Left ventricle myocardium superior (tissue), 1 donor: ENCODE results near the gene NXN. TPM values are rescaled to one million over a fixed set of nuclear protein-coding genes. Genes with fewer than 3 reads are reported as not detected.
A peak's percentile ranks its signal among the peaks of the same experiment; 100 is the strongest.
"Not testable (repeated sequence)": the region's sequence is repeated elsewhere in the genome, so short reads cannot be mapped to it uniquely, and the experiment has no call there.

ENCODE experiments used
- ATAC-seq: fragments of 200-7000 bp; cut with Tn5 transposase; one replicate; pipeline ENCODE4 v1.9.1; 2020; ENCODE audit warnings: mild to moderate bottlenecking, moderate library complexity
- DNase-seq: peaks from one replicate; pipeline ENCODE4 v3.0.0-alpha.2; 2020
- intact Hi-C: fragments of 100-400 bp; cut with micrococcal nuclease; formaldehyde crosslinking; loops from one replicate; pipeline ENCODE4 v1.11.0; 2022
- total RNA-seq: library from RNA; stranded (reverse); fragmentation: NEBNext Ultra II Directional; extraction: Animal tissue kit (Norgen Biotek cat#: 25700); gene quantifications from one replicate; pipeline ENCODE4 v1.2.1, GENCODE V29; 2021
- donor health status: DM: no; HTN: yes; CAD: no; lungs with severe emphysema.

Gene NXN
- total RNA-seq, 1 donor from 2014 or later = 18.9 TPM

DNA sequence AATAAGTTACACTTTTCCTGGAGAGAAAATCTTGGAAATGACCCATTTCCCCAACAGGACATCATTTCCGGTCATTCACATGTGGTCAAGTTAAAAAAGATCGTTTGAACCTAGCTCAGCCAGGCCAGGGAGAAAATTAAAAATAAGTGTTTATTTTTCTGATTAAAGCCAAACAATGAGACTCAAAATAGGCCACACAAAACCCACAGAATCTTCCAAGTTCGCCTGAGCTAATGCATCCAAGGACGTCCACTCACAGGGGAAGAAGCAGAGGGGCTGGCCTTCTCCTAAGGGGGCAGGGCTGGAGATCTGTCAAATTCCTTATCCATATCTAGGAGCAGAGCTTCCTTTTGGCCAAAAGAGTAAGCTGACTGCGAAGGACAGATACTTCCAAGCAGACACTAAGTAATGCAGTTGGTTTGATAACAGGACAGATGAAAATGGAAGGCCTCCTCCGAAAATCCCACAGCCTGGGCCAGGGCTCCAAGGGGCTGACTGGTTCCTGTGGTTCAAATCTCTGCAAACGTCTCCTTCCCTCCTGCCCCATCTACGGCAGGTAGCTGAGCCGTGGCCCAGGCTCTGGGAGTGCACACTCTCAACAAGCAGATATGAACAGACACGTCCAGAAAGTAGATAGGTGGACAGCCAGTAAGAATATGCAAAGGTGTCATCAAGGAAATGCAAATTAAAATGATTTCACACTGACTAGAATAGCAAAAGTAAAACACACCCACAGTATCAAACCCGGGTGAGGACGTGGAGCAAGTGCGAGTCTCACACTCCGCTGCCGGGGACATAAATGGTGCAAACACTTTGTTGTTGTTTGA, 98.9 kb downstream of the NXN start:
- DNase-seq = peak; percentile 25
- peak; percentile 25 for ATAC-seq
- intact Hi-C loops = no loop called here

DNA sequence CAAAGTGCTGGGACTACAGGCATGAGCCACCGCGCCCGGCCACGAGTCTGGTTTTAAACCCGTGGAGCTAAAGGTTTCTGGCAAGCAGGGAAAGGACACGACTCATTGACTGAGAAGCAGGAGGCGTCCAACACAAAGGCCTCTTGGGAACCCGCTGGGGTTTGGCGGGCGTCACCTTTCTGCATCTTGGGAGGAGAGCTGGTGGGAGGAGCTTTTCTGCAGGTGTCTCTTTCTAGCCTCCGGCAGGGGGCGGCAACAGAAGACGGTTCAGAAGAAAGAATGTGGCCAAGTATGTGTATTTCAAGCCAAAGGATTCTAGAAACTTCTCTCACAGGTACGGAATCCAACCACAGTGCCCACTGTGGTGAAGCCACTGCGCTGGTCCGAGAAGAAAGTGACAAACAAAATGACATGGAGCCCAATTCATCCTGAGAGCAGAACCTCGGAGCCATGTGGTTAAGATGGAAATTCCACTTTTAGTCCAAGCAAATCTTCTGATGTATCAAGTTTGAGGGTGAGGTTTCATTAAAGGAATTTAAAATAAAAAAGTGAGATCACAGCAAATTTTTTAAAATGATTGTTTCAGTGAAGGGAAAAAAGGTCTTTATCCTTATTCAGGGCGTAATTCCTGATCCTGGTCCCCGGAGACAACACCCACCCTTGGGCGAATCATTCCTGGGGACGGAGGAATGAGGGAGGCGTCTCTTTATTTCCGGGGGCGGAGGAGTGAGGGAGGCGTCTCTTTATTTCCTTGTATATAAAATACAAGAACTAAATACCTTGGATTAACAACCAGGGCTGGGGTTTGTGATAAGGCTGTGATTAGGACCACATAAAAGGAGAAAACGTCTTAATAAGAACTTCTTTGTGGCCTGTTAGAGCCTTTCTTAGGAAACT, 99.8 kb downstream of the NXN start:
- intact Hi-C loops = no loop called here
- ATAC-seq (peak; percentile 56), DNase-seq (peak; percentile 79)

DNA sequence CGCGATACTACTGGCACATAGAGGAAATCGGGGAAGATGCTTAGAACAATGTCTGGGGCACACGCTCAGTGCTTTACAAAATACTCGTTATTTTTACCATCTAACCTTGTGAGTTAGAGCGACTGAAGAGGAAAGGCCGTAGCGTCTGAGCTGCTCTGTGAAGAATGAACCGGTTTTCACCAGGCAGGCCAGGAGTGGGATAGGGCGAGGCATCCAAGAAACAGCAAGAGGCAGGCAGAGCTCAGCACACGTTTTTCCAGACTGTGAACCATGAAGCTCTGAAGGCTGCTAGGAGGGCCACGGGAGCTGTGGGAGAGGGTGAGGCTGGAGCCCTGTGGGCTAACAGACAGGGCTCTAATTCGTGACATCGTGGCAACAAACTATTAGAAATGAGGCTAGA, 101.9 kb downstream of the NXN start:
- ATAC-seq (no peak), DNase-seq (no peak)
- intact Hi-C loops = no loop called here

DNA sequence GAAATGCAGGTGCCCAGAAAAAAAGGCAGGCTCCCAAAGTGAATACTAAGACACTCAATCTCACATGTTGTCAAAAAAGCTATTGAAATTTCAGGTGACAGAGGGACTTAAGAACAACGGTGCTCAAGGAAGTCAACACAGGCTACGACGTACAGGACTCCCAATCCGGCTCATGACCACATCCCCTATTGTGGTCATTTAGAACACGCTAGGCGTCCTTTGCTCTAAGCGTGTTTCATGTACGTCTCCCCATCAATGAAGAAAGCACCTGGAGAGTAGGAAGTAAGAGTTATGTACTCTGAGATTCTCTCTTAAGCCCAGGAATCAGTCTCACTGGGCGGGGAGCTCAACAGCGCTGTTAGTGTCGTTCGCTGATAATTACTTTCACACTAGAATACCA, 103.3 kb downstream of the NXN start:
- no peak for ATAC-seq
- DNase-seq = no peak
- intact Hi-C loops = no loop called here

DNA sequence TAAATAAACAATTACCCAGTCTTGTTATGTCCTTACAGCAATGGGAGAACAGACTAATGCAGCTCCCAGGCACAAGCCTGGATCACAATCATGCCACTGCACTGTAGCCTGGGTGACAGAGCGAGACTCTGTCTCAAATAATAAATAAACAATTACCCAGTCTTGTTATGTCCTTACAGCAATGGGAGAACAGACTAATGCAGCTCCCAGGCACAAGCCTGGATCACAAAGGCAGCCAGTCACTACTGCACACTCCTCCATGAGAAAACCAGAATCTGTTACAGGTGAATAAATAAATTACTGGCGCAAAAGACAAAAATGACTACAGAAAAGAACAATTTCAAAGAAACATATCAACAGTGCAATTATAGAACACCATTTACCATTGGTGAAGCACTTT, 105.0 kb downstream of the NXN start:
- intact Hi-C loops, DNase-seq, ATAC-seq: not testable (repeated sequence)

DNA sequence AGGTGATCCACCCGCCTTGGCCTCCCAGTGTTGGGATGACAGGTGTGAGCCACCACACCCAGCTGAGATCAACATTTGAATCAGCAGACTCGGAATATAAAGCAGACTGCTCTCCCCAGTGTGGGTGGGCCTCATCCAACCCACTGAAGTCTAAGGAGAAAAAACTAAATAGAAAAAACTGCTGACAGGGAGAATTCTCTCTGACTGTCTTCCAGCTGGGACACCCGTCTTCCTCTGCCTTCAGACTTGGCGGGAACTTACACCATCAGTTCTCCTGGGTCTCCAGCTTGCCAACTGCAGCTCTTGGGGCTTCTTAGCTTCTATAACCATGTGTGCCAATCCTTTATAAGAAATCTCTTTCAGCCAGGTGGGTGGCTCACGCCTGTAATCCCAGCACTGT, 106.7 kb downstream of the NXN start:
- intact Hi-C loops = no loop called here

DNA sequence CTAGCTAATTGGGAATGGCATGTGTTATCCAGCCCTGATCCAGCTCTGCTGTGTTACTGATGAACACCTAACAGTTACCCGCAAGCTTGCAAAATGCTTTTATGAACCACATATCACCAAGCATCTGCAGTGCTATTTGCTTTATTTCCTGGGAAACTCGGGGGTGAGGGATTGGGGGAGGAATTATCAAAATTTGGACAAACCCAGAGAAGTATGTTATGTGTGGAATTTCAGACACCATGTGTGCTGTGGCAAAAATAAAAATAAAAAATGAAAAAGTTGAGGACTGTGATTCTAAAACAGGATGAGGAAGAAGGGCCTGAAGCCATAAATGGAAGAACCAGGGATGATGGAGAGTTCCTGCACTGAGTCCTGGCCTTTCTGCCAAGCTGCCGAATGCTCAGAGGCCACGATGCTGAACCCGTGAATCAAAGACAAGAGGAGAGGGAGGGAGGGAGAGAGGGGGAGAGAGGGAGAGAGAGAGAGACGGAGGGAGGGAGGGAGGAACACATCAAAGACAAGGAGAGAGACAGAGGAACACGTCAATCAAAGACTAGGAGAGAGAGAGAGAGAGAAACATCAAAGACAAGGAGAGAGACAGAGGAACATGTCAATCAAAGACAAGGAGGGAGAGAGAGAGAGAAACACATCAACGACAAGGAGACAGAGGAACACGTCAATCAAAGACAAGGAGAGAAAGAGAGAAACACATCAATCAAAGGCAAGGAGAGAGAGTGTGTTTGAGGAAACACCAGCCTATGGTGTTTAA, 107.6 kb downstream of the NXN start:
- intact Hi-C loops = no loop called here
- ATAC-seq = no peak
- DNase-seq = no peak

More for the DNA sequence above, 106.7 kb downstream of the NXN start:
- DNase-seq = no peak
- no peak for ATAC-seq

DNA sequence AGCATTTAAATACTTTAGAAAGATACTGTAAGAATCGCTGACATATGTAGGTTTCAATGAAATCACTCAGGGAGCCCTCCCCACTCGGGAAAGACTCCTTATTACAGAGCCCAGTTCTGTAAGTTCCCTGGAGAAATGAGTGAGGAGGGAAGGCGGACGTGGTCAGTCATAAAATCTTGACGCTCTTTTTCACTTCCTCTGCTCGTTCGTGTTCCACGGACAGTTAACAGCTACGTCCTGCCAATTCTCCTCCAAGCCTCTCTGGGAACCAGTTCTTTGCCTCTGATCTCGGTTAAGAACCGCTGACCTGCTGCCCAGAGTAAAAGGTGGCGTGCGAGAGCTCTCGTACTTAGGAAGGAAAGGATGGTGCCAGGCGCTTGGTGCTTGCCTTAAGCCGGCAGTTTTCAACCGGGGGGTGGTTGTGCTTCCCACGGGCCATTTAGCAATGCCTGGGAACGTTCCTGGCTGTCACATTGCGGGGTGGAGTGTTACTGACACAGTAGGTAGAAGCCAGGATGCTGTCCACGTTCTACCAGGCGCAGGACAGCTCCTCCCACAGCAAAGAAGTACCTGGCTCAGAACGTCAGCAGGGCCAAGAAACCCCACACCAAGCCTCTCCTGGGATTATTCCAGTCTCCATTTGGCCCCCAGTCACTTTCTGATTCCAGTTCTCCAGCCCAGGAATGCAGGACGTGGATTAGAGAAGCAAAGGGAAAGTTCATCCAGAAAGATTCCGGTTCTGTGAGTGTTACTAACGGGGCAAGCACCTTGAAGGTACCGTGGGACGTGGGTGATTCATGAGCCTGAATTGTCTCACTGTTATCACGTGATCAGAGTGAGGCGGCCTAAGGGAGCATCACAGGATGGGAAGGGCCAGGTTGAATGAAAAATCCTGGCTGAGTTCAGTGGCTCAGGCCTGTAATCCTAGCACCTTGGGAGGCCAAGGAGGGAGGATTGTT, 109.7 kb downstream of the NXN start:
- DNase-seq = peak; percentile 52
- ATAC-seq = peak; percentile 65
- intact Hi-C loops = no loop called here

DNA sequence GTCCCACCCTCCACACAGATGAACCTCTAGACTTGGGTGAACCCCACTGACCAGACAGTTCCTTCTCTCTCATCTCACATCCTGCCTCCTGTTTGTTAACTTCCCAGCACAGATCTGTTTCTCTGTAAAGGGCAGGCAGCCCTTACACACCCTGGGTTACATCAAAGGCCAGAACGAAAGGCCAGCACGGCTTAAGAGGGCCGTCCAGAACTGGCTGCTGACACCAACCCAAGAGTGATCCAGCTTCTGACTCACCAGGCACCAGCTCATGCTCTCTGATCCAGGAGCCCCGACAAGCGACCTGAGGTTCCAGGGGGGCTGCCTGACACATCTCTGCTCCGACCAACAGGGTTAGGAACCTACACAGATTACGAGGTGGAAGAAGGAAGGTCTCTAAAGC, 110.5 kb downstream of the NXN start:
- intact Hi-C loops = no loop called here
- peak; percentile 71 for DNase-seq
- ATAC-seq = peak; percentile 96

DNA sequence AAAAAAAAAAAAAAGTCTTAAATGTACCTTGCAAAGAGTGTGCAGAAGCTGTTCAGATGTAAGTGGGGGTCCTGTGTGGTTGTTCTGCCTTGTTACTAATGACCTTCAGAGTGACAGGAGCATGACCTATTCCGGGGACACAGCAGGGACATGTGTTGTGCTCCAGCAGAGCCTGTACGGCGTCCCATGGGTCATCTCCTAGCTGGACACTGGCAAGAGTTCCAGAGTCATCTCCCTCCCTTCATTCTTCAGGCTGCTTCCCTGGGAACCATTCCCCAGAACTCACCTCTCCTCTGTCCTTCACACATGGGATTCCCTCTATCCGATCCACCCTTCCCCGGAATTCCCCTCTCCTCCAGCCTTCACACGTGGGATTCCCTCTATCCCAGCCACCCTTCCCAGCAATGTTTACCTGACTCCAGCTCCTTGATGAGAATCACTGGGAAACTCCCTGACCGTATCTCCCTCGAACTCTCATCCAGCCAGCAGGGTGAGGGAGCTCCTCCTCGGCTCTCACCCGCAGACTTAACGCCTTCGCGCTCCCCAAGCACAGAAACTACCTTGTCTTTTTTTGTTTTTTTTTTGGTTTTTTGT, 111.6 kb downstream of the NXN start:
- DNase-seq (no peak), ATAC-seq (no peak)
- intact Hi-C loops = no loop called here

DNA sequence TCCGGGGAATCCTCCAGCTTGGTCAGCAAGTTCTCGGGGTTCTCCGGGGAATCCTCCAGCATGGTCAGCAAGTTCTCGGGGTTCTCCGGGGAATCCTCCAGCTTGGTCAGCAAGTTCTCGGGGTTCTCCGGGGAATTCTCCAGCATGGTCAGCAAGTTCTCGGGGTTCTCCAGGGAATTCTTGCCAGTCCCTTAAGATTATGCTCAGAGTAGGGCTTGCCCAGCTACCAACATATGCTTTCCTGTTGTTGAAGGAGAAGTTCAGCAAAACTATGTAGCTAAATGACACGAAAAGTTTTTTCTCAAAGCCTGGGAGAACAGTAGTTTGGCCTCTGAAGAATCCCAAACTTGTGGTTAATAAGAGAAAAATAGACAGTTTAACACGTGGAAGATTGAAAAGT, 112.3 kb downstream of the NXN start:
- DNase-seq, ATAC-seq, intact Hi-C loops: not testable (repeated sequence)

DNA sequence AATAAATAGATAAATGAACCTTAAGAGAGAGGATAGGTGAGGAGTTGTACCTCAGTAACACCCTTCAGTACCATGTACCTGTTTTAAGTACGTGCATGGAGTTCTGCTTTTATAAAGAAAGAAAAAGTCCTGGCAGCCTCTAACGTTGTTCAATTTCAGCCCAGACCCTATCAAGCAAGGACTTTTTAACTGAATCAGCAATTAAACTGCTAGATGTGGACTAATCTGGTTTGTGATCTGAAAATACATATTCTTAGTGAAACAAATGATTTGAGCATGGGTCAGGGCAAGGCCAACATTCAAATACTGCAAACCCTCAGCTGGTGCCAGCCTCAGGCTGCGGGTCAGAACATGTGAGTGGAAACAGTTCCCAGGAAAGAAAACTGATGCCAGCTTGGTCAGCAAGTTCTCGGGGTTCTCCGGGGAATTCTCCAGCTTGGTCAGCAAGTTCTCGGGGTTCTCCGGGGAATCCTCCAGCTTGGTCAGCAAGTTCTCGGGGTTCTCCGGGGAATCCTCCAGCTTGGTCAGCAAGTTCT, 112.9 kb downstream of the NXN start:
- intact Hi-C loops = no loop called here
- DNase-seq (no peak), ATAC-seq (no peak)

DNA sequence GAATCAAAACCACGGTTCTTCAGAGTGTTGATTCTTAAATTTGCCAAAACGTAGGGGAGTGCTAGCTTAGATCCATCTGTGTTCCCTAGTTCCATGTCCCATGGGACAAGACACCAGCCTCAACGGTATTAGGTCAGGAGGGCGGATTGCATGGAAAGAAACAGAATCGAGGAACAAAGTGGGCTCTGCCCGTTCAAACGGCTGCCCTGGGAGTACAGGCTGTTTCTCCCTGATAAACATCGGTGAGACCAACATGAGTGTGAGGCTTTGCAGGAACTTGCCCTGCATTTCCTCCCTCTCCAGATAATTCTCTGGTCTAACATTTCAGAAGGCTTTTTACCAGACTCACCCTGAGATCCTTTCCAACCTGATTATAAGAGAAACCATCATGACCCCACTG, 115.3 kb downstream of the NXN start:
- intact Hi-C loops = no loop called here
- DNase-seq = no peak
- no peak for ATAC-seq

DNA sequence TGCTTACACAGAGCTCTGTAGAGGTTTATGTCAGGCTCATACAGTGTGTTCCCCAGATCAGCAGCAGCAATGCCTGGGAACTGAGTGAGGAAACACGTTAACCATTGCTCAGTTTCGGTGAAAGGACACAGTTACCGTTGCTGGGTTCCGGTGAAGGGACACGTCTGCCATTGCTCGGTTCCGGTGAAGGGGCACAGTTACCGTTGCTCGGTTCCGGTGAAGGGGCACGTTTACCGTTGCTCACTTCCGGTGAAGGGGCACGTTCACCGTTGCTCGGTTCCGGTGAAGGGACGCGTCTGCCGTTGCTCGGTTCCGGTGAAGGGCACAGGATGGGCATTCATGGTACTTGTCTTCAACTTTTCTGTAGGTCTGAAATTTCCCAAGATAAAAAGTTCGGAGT, 115.7 kb downstream of the NXN start:
- ATAC-seq = no peak
- intact Hi-C loops = no loop called here
- DNase-seq = no peak

DNA sequence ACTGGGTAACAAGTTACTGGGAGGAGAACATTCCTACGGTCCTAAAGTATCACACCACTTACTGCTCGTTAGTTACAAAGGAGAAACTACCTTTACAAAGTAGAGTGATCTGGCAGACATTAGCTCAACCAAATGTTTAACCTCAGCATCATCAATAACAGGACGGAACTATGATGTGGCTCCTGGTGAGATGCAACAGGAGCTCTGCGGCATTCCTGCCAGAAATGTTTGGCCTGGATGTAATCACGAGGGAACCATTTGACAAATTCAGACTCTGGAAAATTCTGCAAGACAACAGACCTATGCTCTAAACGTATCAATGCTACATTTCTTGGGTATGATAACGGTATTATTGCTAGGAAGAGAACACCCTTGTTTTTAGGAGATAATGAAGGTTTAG, 117.0 kb downstream of the NXN start:
- intact Hi-C loops = no loop called here
- DNase-seq (no peak), ATAC-seq (no peak)

DNA sequence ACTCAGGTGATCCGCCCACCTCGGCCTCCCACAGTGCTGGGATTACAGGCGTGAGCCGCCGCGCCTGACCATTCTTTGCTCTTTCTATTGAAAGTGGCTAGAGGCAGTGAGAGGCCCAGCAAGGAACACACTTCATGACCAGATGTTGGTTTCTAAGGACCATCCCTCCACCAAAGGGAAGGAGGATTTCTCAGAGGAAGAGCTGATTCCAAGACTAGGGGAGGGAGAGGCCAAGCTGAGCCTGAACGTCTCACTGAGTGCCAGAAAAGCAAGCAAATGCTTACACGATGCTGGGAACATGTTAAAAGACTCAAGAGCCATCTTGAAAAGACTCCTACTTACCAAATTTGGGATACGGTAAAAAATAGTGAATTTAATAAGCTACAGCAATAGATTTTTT, 118.2 kb downstream of the NXN start:
- peak; percentile 84 for ATAC-seq
- intact Hi-C loops = no loop called here
- DNase-seq = no peak

DNA sequence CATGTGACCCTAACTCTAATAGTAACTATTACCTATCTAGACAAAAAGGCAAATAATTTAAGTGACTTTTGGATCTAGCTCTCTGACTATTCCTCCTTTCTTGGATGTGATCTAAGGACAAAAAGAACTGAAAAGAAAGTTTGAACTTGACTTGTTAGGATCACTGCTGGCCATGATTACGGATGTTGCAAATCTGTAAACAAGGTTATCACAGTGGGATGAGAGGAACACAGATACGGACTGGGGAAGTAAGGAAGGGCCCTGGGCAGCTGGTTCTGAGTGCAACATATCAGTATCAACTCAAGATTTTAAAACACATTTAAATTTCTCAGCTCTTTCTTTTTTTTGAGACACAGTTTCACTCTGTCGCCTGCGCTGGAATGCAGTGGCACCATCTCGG, 118.8 kb downstream of the NXN start:
- intact Hi-C loops = no loop called here
- DNase-seq (no peak), ATAC-seq (no peak)

DNA sequence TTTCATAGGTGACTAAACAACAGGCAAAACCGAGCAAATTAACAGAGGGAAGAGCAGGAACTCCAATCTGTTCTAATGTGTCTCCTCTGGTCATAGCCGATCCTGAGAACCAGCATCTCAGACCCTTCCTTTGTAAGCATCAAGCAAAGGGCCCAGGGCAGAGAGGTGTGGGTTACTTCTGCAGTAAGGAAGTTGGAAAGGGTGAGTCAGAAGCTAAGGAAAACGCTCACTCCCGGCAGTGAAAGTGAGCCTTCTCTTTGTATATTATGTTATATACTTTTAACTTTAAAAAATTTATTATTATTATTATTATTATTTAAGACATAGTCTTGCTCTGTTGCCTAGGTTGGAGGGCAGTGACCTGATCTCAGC, 119.8 kb downstream of the NXN start:
- DNase-seq (no peak), ATAC-seq (no peak)
- intact Hi-C loops = no loop called here
